Calu3 (cell line): ENCODE data around the gene BRD2. TPM values are rescaled to one million over a fixed set of nuclear protein-coding genes. Genes with fewer than 3 reads are reported as not detected.

Experiments
- BruUV-seq: library from RNA; stranded (reverse); fragments of 400-500 nt; replicated peaks from 2 replicates; lab custom pipeline; 2021; lab: Mats Ljungman, UMichigan
- CTCF ChIA-PET: fragments of 300-600 bp; sonication (Branson Sonifier 250); formaldehyde crosslinking; loops from one replicate; lab custom pipeline; 2022; ENCODE audit warnings: antibody characterized with exemption; lab: Charles Lee
- DNase-seq: peaks from one replicate; pipeline ENCODE4 v3.0.0; 2022
- H3K27ac Mint-ChIP-seq: one replicate; pipeline ENCODE4 v1.8.0; 2022; ENCODE audit warnings: mixed read lengths; ENCODE audit not compliant: unreplicated experiment
- H3K27me3 Mint-ChIP-seq: one replicate; pipeline ENCODE4 v1.8.0; 2022; ENCODE audit warnings: mixed read lengths; ENCODE audit not compliant: unreplicated experiment
- H3K36me3 Mint-ChIP-seq: one replicate; pipeline ENCODE4 v1.8.0; 2022; ENCODE audit warnings: mild to moderate bottlenecking, moderate library complexity, mixed read lengths; ENCODE audit not compliant: insufficient read depth, unreplicated experiment
- H3K4me1 Mint-ChIP-seq: one replicate; pipeline ENCODE4 v1.8.0; 2022; ENCODE audit warnings: mild to moderate bottlenecking, low read depth, mixed read lengths; ENCODE audit not compliant: unreplicated experiment
- H3K4me3 Mint-ChIP-seq: one replicate; pipeline ENCODE4 v1.8.0; 2022; ENCODE audit warnings: mild to moderate bottlenecking, low read depth, moderate library complexity, mixed read lengths; ENCODE audit not compliant: unreplicated experiment
- H3K9me3 Mint-ChIP-seq: one replicate; pipeline ENCODE4 v1.8.0; 2022; ENCODE audit warnings: low read depth, mixed read lengths; ENCODE audit not compliant: unreplicated experiment
- intact Hi-C: fragments of 100-400 bp; cut with micrococcal nuclease; formaldehyde crosslinking; loops from one replicate; pipeline ENCODE4 v1.10.0; 2022; ENCODE audit not compliant: unreplicated experiment
- total RNA-seq: library from RNA; stranded (reverse); gene quantifications from 2 replicates; pipeline ENCODE4 v1.2.3, GENCODE V29; 2022
- TF ChIP-seq, protein P1 (sequence below): fragments of 200-600 bp; IDR thresholded peaks from one replicate; pipeline ENCODE4 v1.8.0; 2022; ENCODE audit warnings: antibody characterized with exemption; ENCODE audit not compliant: unreplicated experiment

The BRD2 gene
- total RNA-seq, 1 experiment from 2014 or later: 356 TPM

GRCh38 chr6:32977953-32978324, 9.5 kb downstream of the BRD2 start:
- DNase-seq: no peak
- CTCF ChIA-PET: interaction anchor here (1.0 kb wide), 1 partner anchor 23 kb away, joined by 4 read pairs; no protein-coding TSS in a partner anchor
- intact Hi-C loops: no loop called here
- peak overlapping the region; percentile 85 for H3K27ac Mint-ChIP-seq
- BruUV-seq: no TSS peak
- no peaks in the 10 kb centered on the region for H3K9me3 Mint-ChIP-seq
- TF ChIP-seq, protein P1, sequence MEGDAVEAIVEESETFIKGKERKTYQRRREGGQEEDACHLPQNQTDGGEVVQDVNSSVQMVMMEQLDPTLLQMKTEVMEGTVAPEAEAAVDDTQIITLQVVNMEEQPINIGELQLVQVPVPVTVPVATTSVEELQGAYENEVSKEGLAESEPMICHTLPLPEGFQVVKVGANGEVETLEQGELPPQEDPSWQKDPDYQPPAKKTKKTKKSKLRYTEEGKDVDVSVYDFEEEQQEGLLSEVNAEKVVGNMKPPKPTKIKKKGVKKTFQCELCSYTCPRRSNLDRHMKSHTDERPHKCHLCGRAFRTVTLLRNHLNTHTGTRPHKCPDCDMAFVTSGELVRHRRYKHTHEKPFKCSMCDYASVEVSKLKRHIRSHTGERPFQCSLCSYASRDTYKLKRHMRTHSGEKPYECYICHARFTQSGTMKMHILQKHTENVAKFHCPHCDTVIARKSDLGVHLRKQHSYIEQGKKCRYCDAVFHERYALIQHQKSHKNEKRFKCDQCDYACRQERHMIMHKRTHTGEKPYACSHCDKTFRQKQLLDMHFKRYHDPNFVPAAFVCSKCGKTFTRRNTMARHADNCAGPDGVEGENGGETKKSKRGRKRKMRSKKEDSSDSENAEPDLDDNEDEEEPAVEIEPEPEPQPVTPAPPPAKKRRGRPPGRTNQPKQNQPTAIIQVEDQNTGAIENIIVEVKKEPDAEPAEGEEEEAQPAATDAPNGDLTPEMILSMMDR: no peak
- peaks cover 97% of the 10 kb centered on the region for H3K36me3 Mint-ChIP-seq
- peaks cover 62% of the 10 kb centered on the region for H3K4me1 Mint-ChIP-seq
- H3K4me3 Mint-ChIP-seq: peak overlapping the region; percentile 77
- H3K27me3 Mint-ChIP-seq: no peaks in the 10 kb centered on the region

DNA sequence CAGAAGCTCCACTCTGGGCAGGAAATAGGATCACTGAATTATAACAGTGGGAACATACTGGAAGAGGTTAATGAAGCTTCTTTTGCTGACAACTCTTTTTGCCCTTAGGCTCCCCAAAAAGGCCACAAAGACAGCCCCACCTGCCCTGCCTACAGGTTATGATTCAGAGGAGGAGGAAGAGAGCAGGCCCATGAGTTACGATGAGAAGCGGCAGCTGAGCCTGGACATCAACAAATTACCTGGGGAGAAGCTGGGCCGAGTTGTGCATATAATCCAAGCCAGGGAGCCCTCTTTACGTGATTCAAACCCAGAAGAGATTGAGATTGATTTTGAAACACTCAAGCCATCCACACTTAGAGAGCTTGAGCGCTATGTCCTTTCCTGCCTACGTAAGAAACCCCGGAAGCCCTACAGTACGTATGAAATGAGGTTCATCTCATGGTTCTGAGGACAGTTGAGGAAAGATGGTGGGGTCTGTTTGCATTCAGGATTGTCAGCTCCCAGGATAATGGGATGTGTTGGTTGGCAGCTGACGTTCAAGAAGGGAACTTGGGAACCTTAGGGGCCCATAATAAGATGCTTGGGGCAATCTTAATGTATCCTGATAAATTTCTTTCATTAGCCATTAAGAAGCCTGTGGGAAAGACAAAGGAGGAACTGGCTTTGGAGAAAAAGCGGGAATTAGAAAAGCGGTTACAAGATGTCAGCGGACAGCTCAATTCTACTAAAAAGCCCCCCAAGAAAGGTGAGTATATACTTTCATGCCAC, 11.5 kb downstream of the BRD2 start:
- no peak for DNase-seq
- CTCF ChIA-PET: interaction anchor here (0.7 to 1.4 kb wide), 3 partner anchors 14 to 449 kb away, joined by 3 to 8 read pairs (median 3); partner anchors contain the start of gene TAP2
- Mint-ChIP-seq H3K36me3 (peaks cover 83% of the 10 kb centered on the region), H3K9me3 (no peaks in the 10 kb centered on the region), H3K4me3 (no peak overlapping the region), H3K4me1 (peaks cover 78% of the 10 kb centered on the region), H3K27ac (peak overlapping the region; percentile 69), H3K27me3 (no peaks in the 10 kb centered on the region)
- TF ChIP-seq, protein P1: no peak
- intact Hi-C loops: no loop called here
- no TSS peak for BruUV-seq

- BruUV-seq: no TSS peak
- H3K9me3 Mint-ChIP-seq: no peaks in the 10 kb centered on the region
- intact Hi-C loops: no loop called here
- peaks cover 78% of the 10 kb centered on the region for H3K4me1 Mint-ChIP-seq
- CTCF ChIA-PET: interaction anchor here (1.4 kb wide), 1 partner anchor 142 kb away, joined by 8 read pairs; the partner anchor contains the start of gene TAP2
- peaks cover 76% of the 10 kb centered on the region for H3K36me3 Mint-ChIP-seq
- DNase-seq: no peak
- peak overlapping the region; percentile 69 for H3K27ac Mint-ChIP-seq
- TF ChIP-seq, protein P1: no peak
- H3K4me3 Mint-ChIP-seq: no peak overlapping the region
- no peaks in the 10 kb centered on the region for H3K27me3 Mint-ChIP-seq
Observed at GRCh38 chr6:32980488-32981038, 12.2 kb downstream of the BRD2 start.

DNA sequence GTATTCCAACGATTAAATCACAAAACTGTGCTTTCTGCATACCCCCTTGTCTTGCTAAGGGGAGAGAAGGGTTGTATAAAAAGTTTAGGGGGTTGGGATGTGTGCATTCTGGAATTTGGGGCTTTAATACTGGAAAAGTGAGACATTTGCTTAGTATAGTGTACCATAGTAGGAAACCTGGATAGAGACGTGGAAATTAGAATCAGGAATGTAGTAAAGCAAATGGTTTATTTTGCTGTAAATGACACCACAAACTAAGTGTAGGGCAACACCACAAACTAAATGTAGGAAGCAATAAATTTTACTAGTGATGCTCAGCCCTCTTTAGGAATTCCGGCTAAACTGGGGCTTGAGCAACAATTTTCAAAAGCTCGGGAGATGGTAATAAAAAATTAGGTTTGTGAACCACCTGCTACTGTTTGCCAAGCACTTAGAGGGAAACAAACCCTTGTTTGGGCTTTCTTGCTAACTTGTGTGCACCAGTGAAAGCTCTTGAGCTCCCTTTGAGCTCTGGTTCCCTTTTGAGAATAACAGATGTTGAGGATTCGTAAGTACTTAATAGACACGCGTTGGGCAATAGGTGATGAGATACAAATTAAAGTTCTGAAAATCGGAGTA, 13.8 kb downstream of the BRD2 start:
- H3K27ac Mint-ChIP-seq: peak overlapping the region; percentile 57
- TF ChIP-seq, protein P1: no peak
- no TSS peak for BruUV-seq
- H3K9me3 Mint-ChIP-seq: no peaks in the 10 kb centered on the region
- CTCF ChIA-PET: interaction anchor here (1.1 to 5.3 kb wide), 3 partner anchors 11 to 49 kb away, joined by 3 to 143 read pairs (median 4); partner anchors contain the start of genes BRD2 and HLA-DMA
- H3K4me3 Mint-ChIP-seq: no peak overlapping the region
- H3K4me1 Mint-ChIP-seq: peaks cover 63% of the 10 kb centered on the region
- H3K36me3 Mint-ChIP-seq: peaks cover 60% of the 10 kb centered on the region
- intact Hi-C loops: no loop called here
- peaks cover 14% of the 10 kb centered on the region for H3K27me3 Mint-ChIP-seq
- DNase-seq: no peak
